ENCODE measurements around the gene CFAP410.
"Not testable (repeated sequence)": the region's sequence is repeated elsewhere in the genome, so short reads cannot be mapped to it uniquely, and the experiment has no call there.

Gene CFAP410

GRCh38 chr21:44318489-44319285, 20.5 kb downstream of the CFAP410 start:
- DNase-seq (ENCODE audit: low spot score), result no peak

GRCh38 chr21:44317871-44318270, 21.3 kb downstream of the CFAP410 start:
- no peak for DNase-seq (ENCODE audit: low spot score)

GRCh38 chr21:44317241-44317782, 21.9 kb downstream of the CFAP410 start:
- DNase-seq (ENCODE audit: low spot score), result no peak

- no peak for DNase-seq (ENCODE audit: low spot score)
Observed at GRCh38 chr21:44316277-44316900, 22.8 kb downstream of the CFAP410 start.

GRCh38 chr21:44315691-44316203, 23.4 kb downstream of the CFAP410 start:
- DNase-seq (ENCODE audit: low spot score), result no peak

GRCh38 chr21:44314561-44314960, 24.6 kb downstream of the CFAP410 start:
- DNase-seq (ENCODE audit: low spot score), result no peak

GRCh38 chr21:44314128-44314527, 25.1 kb downstream of the CFAP410 start:
- DNase-seq (ENCODE audit: low spot score), result no peak

GRCh38 chr21:44313451-44313850, 25.7 kb downstream of the CFAP410 start:
- no peak for DNase-seq (ENCODE audit: low spot score)

- DNase-seq (ENCODE audit: low spot score), result no peak
Observed at GRCh38 chr21:44312716-44313115, 26.5 kb downstream of the CFAP410 start.

- DNase-seq (ENCODE audit: low spot score), result no peak
Observed at GRCh38 chr21:44312089-44312488, 27.1 kb downstream of the CFAP410 start.

GRCh38 chr21:44310628-44311507, 28.3 kb downstream of the CFAP410 start:
- DNase-seq (ENCODE audit: low spot score), result no peak

- DNase-seq (ENCODE audit: low spot score), result no peak
Observed at GRCh38 chr21:44306936-44307704, 32.1 kb downstream of the CFAP410 start.

- DNase-seq (ENCODE audit: low spot score), result no peak
Observed at GRCh38 chr21:44305691-44306090, 33.5 kb downstream of the CFAP410 start.

GRCh38 chr21:44304877-44305293, 34.3 kb downstream of the CFAP410 start:
- peak; percentile 61 for DNase-seq (ENCODE audit: low spot score)

GRCh38 chr21:44304011-44304616, 35.1 kb downstream of the CFAP410 start:
- no peak for DNase-seq (ENCODE audit: low spot score)

- DNase-seq (ENCODE audit: low spot score), result no peak
Observed at GRCh38 chr21:44303490-44303981, 35.7 kb downstream of the CFAP410 start.

GRCh38 chr21:44302573-44303401, 36.4 kb downstream of the CFAP410 start:
- not testable (repeated sequence) for DNase-seq (ENCODE audit: low spot score)

GRCh38 chr21:44301961-44302406, 37.2 kb downstream of the CFAP410 start:
- DNase-seq (ENCODE audit: low spot score), result no peak

GRCh38 chr21:44301141-44301540, 38.0 kb downstream of the CFAP410 start:
- DNase-seq (ENCODE audit: low spot score), result no peak

All from SK-N-DZ (cell line).